GM18909 (cell line): ENCODE measurements around the gene PARD3.
"Not testable (repeated sequence)": the region's sequence is repeated elsewhere in the genome, so short reads cannot be mapped to it uniquely, and the experiment has no call there.

ENCODE experiments used
- ATAC-seq: cut with Tn5 transposase; IDR thresholded peaks from one replicate; pipeline ENCODE4 v1.9.1; 2021; ENCODE audit warnings: mild to moderate bottlenecking; ENCODE audit not compliant: unreplicated experiment, poor library complexity

Gene PARD3

GRCh38 chr10:34771106-34771505, 44.0 kb downstream of the PARD3 start:
- ATAC-seq, result no peak

- ATAC-seq, result no peak
Measured at GRCh38 chr10:34769899-34770298, 45.2 kb downstream of the PARD3 start.

- no peak for ATAC-seq
Measured at GRCh38 chr10:34768972-34769330, 46.1 kb downstream of the PARD3 start.

GRCh38 chr10:34768261-34768971, 46.7 kb downstream of the PARD3 start:
- no peak for ATAC-seq

- ATAC-seq, result no peak
Measured at GRCh38 chr10:34766811-34767494, 48.1 kb downstream of the PARD3 start.

- ATAC-seq, result no peak
Measured at GRCh38 chr10:34766266-34766600, 48.9 kb downstream of the PARD3 start.

GRCh38 chr10:34764472-34764946, 50.6 kb downstream of the PARD3 start:
- no peak for ATAC-seq

- no peak for ATAC-seq
Measured at GRCh38 chr10:34762603-34763299, 52.3 kb downstream of the PARD3 start.

GRCh38 chr10:34762156-34762555, 52.9 kb downstream of the PARD3 start:
- ATAC-seq, result no peak

GRCh38 chr10:34761453-34761852, 53.6 kb downstream of the PARD3 start:
- ATAC-seq, result no peak

GRCh38 chr10:34760606-34761005, 54.5 kb downstream of the PARD3 start:
- no peak for ATAC-seq

- ATAC-seq, result no peak
Measured at GRCh38 chr10:34759837-34760215, 55.3 kb downstream of the PARD3 start.

- ATAC-seq, result no peak
Measured at GRCh38 chr10:34759161-34759836, 55.8 kb downstream of the PARD3 start.

GRCh38 chr10:34758447-34758996, 56.6 kb downstream of the PARD3 start:
- ATAC-seq, result peak; percentile 74

GRCh38 chr10:34757933-34758332, 57.2 kb downstream of the PARD3 start:
- no peak for ATAC-seq

- not testable (repeated sequence) for ATAC-seq
Measured at GRCh38 chr10:34757181-34757580, 57.9 kb downstream of the PARD3 start.

GRCh38 chr10:34756584-34756983, 58.5 kb downstream of the PARD3 start:
- ATAC-seq, result no peak

- no peak for ATAC-seq
Measured at GRCh38 chr10:34753014-34753757, 61.9 kb downstream of the PARD3 start.

- no peak for ATAC-seq
Measured at GRCh38 chr10:34751272-34751671, 63.8 kb downstream of the PARD3 start.

GRCh38 chr10:34750795-34751194, 64.3 kb downstream of the PARD3 start:
- ATAC-seq, result not testable (repeated sequence)
